HG02885 (cell line): ENCODE data around the gene PPM1B.
"Not testable (repeated sequence)": the region's sequence is repeated elsewhere in the genome, so short reads cannot be mapped to it uniquely, and the experiment has no call there.

ENCODE experiments used
- ATAC-seq: cut with Tn5 transposase; IDR thresholded peaks from one replicate; pipeline ENCODE4 v1.9.1; 2021; ENCODE audit warnings: mild to moderate bottlenecking; ENCODE audit not compliant: unreplicated experiment, poor library complexity

The PPM1B gene

GRCh38 chr2:44155666-44156446, 12.8 kb upstream of the PPM1B start:
- no peak for ATAC-seq

GRCh38 chr2:44163777-44164176, 4.9 kb upstream of the PPM1B start:
- ATAC-seq = no peak

- no peak for ATAC-seq
Measured at GRCh38 chr2:44164617-44165016, 4.1 kb upstream of the PPM1B start.

GRCh38 chr2:44166096-44166495, 2.6 kb upstream of the PPM1B start:
- ATAC-seq = no peak

GRCh38 chr2:44167311-44167907, 1.3 kb upstream of the PPM1B start:
- ATAC-seq = no peak

- peak; percentile 81 for ATAC-seq
Measured at GRCh38 chr2:44167908-44168680, 581 bp upstream of the PPM1B start.

GRCh38 chr2:44169155-44169898, 652 bp downstream of the PPM1B start:
- peak; percentile 17 for ATAC-seq

GRCh38 chr2:44170311-44170717, 1.6 kb downstream of the PPM1B start:
- no peak for ATAC-seq

- ATAC-seq = no peak
Measured at GRCh38 chr2:44171018-44171417, 2.3 kb downstream of the PPM1B start.

GRCh38 chr2:44171442-44171841, 2.8 kb downstream of the PPM1B start:
- not testable (repeated sequence) for ATAC-seq

GRCh38 chr2:44172576-44172975, 3.9 kb downstream of the PPM1B start:
- no peak for ATAC-seq

- no peak for ATAC-seq
Measured at GRCh38 chr2:44178950-44179349, 10.3 kb downstream of the PPM1B start.

- no peak for ATAC-seq
Measured at GRCh38 chr2:44181648-44182047, 13.0 kb downstream of the PPM1B start.

GRCh38 chr2:44184106-44184505, 15.4 kb downstream of the PPM1B start:
- ATAC-seq = no peak

GRCh38 chr2:44186810-44187209, 18.1 kb downstream of the PPM1B start:
- ATAC-seq = no peak

GRCh38 chr2:44187251-44187650, 18.6 kb downstream of the PPM1B start:
- no peak for ATAC-seq

- no peak for ATAC-seq
Measured at GRCh38 chr2:44188696-44189095, 20.0 kb downstream of the PPM1B start.

GRCh38 chr2:44189104-44189503, 20.4 kb downstream of the PPM1B start:
- no peak for ATAC-seq

- ATAC-seq = no peak
Measured at GRCh38 chr2:44190526-44190925, 21.9 kb downstream of the PPM1B start.

- ATAC-seq = peak; percentile 92
Measured at GRCh38 chr2:44191739-44192138, 23.1 kb downstream of the PPM1B start.

- ATAC-seq = no peak
Measured at GRCh38 chr2:44192646-44193045, 24.0 kb downstream of the PPM1B start.
